Neural progenitor cell (in vitro differentiated cells): Measurements from ENCODE around the gene SLAMF6. TPM values are rescaled to one million over a fixed set of nuclear protein-coding genes. Genes with fewer than 3 reads are reported as not detected.

ENCODE experiments used
- DNase-seq: peaks from one replicate; pipeline ENCODE4 v3.0.0-alpha.2; 2016; ENCODE audit warnings: low spot score
- H2AFZ ChIP-seq: fragments of 200-600 bp; sonication (generic); replicated peaks from 2 replicates; pipeline ENCODE4 v1.6.1; 2016; ENCODE audit warnings: antibody characterized with exemption
- H3F3A ChIP-seq: fragments of 200-600 bp; sonication (generic); 2 replicates; pipeline ENCODE4 v1.6.1; 2016; ENCODE audit warnings: antibody characterized with exemption, low read depth
- H3K27ac ChIP-seq: fragments of 200-600 bp; sonication (generic); 2 replicates; pipeline ENCODE4 v1.5.1; 2016; ENCODE audit warnings: mild to moderate bottlenecking
- H3K27me3 ChIP-seq: fragments of 200-600 bp; sonication (generic); 2 replicates; pipeline ENCODE4 v1.6.1; 2016; ENCODE audit warnings: mild to moderate bottlenecking, moderate library complexity
- H3K36me3 ChIP-seq: fragments of 200-600 bp; sonication (generic); 2 replicates; pipeline ENCODE4 v1.5.1; 2016
- H3K4me1 ChIP-seq: fragments of 200-600 bp; sonication (generic); 2 replicates; pipeline ENCODE4 v1.6.1; 2016; ENCODE audit warnings: mixed run types
- H3K4me2 ChIP-seq: fragments of 200-600 bp; sonication (generic); 2 replicates; pipeline ENCODE4 v1.6.1; 2016
- H3K4me3 ChIP-seq: fragments of 200-600 bp; sonication (generic); 2 replicates; pipeline ENCODE4 v1.5.1; 2016
- H3K79me2 ChIP-seq: fragments of 200-600 bp; sonication (generic); 2 replicates; pipeline ENCODE4 v1.6.1; 2016; ENCODE audit warnings: low read depth
- H3K9ac ChIP-seq: fragments of 200-600 bp; sonication (generic); 2 replicates; pipeline ENCODE4 v1.6.1; 2016
- H3K9me3 ChIP-seq: fragments of 200-600 bp; sonication (generic); 2 replicates; pipeline ENCODE4 v1.5.1; 2016; ENCODE audit warnings: low read depth
- H4K20me1 ChIP-seq: fragments of 200-600 bp; sonication (generic); 2 replicates; pipeline ENCODE4 v1.6.1; 2016; ENCODE audit warnings: low read depth
- H3K27ac Mint-ChIP-seq: 3 replicates; pipeline ENCODE4 v1.8.0; 2021; ENCODE audit warnings: mixed read lengths
- H3K27me3 Mint-ChIP-seq: 2 replicates; pipeline ENCODE4 v1.8.0; 2022; ENCODE audit warnings: low read depth, mild to moderate bottlenecking, inconsistent platforms, moderate library complexity, mixed read lengths; ENCODE audit not compliant: insufficient read depth
- H3K36me3 Mint-ChIP-seq: 3 replicates; pipeline ENCODE4 v1.8.0; 2021; ENCODE audit warnings: mixed read lengths
- H3K4me1 Mint-ChIP-seq: 3 replicates; pipeline ENCODE4 v1.8.0; 2021; ENCODE audit warnings: mixed read lengths
- H3K4me3 Mint-ChIP-seq: 3 replicates; pipeline ENCODE4 v1.8.0; 2021; ENCODE audit warnings: mild to moderate bottlenecking, moderate library complexity, mixed read lengths
- H3K9me3 Mint-ChIP-seq: 3 replicates; pipeline ENCODE4 v1.8.0; 2020; ENCODE audit warnings: mixed read lengths
- EZH2 ChIP-seq: fragments of 200-600 bp; sonication (generic); IDR thresholded peaks from 2 replicates; pipeline ENCODE4 v1.6.1; 2017; ENCODE audit warnings: antibody characterized with exemption, mild to moderate bottlenecking, moderate library complexity
- EZH2phosphoT487 ChIP-seq: fragments of 200-600 bp; sonication (generic); IDR thresholded peaks from 2 replicates; pipeline ENCODE4 v1.6.1; 2017; ENCODE audit warnings: antibody characterized with exemption
- total RNA-seq: library from RNA; depleted of rRNA; stranded (reverse); fragments of >200 nt; gene quantifications from 2 replicates; pipeline ENCODE4 v1.2.3, GENCODE V29; 2015; ENCODE audit warnings: low replicate concordance
- TF ChIP-seq, protein P1 (sequence below): fragments of 200-600 bp; sonication (generic); IDR thresholded peaks from 2 replicates; pipeline ENCODE4 v1.5.1; 2017; ENCODE audit warnings: antibody characterized with exemption, mild to moderate bottlenecking

The SLAMF6 gene
- total RNA-seq, 1 donor from 2014 or later = not detected

DNA sequence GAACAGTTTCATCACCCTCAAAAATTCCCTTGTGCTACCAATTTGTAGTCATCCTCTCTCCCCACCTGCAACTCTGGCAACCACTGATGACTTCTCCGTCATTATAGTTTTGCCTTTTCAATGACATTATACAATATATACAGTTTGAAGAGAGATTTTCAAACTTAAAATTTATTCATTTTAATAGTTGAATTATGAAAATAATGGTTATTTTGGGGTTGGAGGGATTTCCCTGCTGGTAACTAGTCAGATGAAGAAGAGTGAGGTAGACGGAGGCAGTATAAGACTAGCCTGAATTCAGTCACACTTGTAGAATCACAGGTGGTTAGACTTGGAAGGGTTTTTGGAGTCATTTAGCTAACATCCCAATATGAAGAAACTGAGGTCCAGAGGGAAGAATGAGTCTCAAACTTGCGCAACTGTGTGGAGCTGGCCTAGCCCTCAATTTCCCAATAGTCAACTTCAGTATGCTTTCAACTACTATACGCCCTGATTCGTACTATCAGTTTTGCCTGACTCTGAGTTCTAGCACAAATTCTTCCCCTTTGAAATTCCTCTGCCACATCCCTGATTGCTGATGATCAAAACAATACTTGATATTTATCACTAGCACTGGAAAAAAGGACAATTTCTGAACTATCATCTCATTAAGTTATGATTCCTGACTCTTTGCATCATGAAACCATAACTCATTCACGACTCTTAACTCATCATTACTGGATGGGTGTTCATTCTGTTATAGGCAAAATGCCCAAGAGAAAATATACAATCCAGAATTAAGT lies 68.5 kb downstream of the SLAMF6 start:
- no peak overlapping the region for H2AFZ ChIP-seq
- no peaks in the 10 kb centered on the region for H3F3A ChIP-seq
- no peaks in the 10 kb centered on the region for H4K20me1 ChIP-seq
- Mint-ChIP-seq H3K36me3 (no peaks in the 10 kb centered on the region), H3K9me3 (no peaks in the 10 kb centered on the region), H3K27ac (no peak overlapping the region), H3K4me1 (peaks cover 3% of the 10 kb centered on the region), H3K4me3 (no peak overlapping the region), H3K27me3 (no peaks in the 10 kb centered on the region)
- H3K9me3 ChIP-seq = no peaks in the 10 kb centered on the region
- TF ChIP-seq EZH2phosphoT487 (no peak), EZH2 (no peak)
- TF ChIP-seq, protein P1, sequence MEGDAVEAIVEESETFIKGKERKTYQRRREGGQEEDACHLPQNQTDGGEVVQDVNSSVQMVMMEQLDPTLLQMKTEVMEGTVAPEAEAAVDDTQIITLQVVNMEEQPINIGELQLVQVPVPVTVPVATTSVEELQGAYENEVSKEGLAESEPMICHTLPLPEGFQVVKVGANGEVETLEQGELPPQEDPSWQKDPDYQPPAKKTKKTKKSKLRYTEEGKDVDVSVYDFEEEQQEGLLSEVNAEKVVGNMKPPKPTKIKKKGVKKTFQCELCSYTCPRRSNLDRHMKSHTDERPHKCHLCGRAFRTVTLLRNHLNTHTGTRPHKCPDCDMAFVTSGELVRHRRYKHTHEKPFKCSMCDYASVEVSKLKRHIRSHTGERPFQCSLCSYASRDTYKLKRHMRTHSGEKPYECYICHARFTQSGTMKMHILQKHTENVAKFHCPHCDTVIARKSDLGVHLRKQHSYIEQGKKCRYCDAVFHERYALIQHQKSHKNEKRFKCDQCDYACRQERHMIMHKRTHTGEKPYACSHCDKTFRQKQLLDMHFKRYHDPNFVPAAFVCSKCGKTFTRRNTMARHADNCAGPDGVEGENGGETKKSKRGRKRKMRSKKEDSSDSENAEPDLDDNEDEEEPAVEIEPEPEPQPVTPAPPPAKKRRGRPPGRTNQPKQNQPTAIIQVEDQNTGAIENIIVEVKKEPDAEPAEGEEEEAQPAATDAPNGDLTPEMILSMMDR = no peak
- H3K79me2 ChIP-seq = no peaks in the 10 kb centered on the region
- H3K4me1 ChIP-seq = peaks cover 11% of the 10 kb centered on the region
- no peaks in the 10 kb centered on the region for H3K27me3 ChIP-seq
- H3K4me2 ChIP-seq = no peak overlapping the region
- no peak overlapping the region for H3K4me3 ChIP-seq
- no peak for DNase-seq
- H3K27ac ChIP-seq = no peak overlapping the region
- H3K9ac ChIP-seq = no peak overlapping the region
- no peaks in the 10 kb centered on the region for H3K36me3 ChIP-seq

DNA sequence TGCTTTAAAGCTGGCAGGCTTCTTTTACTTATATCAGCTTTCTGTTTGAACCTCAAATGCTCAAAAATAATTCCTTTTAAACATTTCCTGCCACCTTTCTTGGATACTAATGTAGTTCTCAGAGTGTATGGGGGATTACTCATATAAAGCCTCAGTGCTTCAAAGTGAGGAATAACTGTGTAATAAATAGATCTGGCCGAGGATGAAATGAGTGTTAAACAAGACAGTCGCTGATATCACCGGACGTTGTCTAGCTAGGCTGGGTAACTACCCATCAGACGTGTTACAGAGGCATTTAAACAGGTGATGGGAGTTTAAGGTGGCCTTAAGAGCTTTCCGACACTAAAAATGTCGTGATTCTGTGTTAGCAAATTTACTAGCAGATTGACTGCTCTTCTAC lies 69.6 kb downstream of the SLAMF6 start:
- Mint-ChIP-seq H3K4me3 (no peak overlapping the region), H3K4me1 (no peaks in the 10 kb centered on the region), H3K9me3 (no peaks in the 10 kb centered on the region), H3K27ac (no peak overlapping the region), H3K27me3 (no peaks in the 10 kb centered on the region), H3K36me3 (no peaks in the 10 kb centered on the region)
- DNase-seq = no peak
- Histone ChIP-seq H3K79me2 (no peaks in the 10 kb centered on the region), H3K4me2 (no peak overlapping the region), H3K36me3 (no peaks in the 10 kb centered on the region), H3F3A (no peaks in the 10 kb centered on the region), H3K4me3 (no peak overlapping the region), H2AFZ (no peak overlapping the region), H3K27me3 (no peaks in the 10 kb centered on the region), H4K20me1 (no peaks in the 10 kb centered on the region), H3K4me1 (no peaks in the 10 kb centered on the region), H3K9ac (no peak overlapping the region), H3K27ac (no peak overlapping the region), H3K9me3 (no peaks in the 10 kb centered on the region)
- TF ChIP-seq EZH2 = no peak
- TF ChIP-seq, protein P1 = no peak
- no peak for TF ChIP-seq EZH2phosphoT487

DNA sequence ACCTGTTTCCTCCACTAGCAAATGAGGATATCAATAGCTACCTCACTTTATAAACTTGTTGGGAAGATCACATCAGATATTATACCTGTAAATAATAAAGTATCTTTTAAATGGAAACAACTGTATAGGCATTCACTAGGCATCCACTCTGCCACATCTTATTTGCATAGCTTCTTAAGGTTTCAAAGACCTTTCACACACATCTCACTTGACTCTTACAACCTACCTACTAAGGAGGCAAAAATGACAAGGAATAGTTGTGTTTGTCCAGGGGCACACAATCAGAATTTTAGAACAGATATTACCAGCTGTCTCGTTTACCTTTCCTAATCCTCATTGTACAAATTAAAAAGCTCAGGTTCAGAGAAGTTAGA lies 71.2 kb downstream of the SLAMF6 start:
- Histone ChIP-seq H2AFZ (no peak overlapping the region), H3F3A (no peaks in the 10 kb centered on the region), H3K36me3 (no peaks in the 10 kb centered on the region), H3K9me3 (no peaks in the 10 kb centered on the region), H3K4me3 (no peak overlapping the region), H3K4me2 (no peak overlapping the region), H3K27ac (no peak overlapping the region), H3K4me1 (no peaks in the 10 kb centered on the region), H4K20me1 (no peaks in the 10 kb centered on the region), H3K79me2 (no peaks in the 10 kb centered on the region), H3K9ac (no peak overlapping the region), H3K27me3 (no peaks in the 10 kb centered on the region)
- H3K9me3 Mint-ChIP-seq = no peaks in the 10 kb centered on the region
- no peak overlapping the region for H3K27ac Mint-ChIP-seq
- no peaks in the 10 kb centered on the region for H3K27me3 Mint-ChIP-seq
- no peaks in the 10 kb centered on the region for H3K36me3 Mint-ChIP-seq
- no peak overlapping the region for H3K4me3 Mint-ChIP-seq
- DNase-seq = no peak
- no peaks in the 10 kb centered on the region for H3K4me1 Mint-ChIP-seq
- no peak for TF ChIP-seq EZH2

DNA sequence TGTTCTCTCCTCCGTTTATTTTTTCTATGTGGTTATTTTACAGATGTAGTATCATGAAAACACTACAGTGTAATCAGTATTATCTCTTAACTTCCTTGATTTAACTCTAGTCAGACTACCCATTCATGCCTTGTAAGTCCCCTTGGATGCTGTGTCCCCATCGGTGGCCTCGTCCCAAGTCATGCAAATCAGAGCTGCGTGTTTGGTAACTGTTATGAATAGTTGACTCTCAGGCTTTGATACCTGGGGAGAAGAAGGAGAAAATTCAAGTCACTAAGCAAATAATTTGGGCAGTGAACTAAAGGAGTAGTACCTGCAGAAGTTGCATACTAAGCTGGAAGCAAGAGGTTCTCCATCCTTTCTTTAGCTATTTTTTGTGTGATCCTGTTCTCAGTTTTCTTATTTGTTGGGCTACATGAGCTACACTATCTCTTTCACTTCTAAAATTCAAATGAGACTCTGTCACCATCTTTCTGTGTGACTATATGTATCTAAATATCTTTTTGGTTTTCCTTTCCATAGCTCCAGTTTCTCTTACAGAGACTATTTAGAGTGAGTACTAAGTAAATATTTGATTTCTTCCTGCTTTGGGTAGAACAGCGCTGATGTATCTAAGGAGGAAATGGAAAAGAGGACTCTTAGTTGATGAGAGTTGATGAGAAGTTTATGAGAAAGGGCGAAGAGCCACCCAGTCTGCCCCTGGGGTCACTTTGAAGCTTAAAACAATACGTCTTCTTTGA lies 71.8 kb downstream of the SLAMF6 start:
- no peaks in the 10 kb centered on the region for H3K4me1 ChIP-seq
- TF ChIP-seq EZH2phosphoT487 (no peak), EZH2 (no peak)
- TF ChIP-seq, protein P1 = no peak
- no peaks in the 10 kb centered on the region for H3K27me3 ChIP-seq
- no peaks in the 10 kb centered on the region for H3K36me3 ChIP-seq
- no peaks in the 10 kb centered on the region for H3K79me2 ChIP-seq
- H2AFZ ChIP-seq = peak overlapping the region; percentile 72
- no peak for DNase-seq
- no peak overlapping the region for H3K4me3 Mint-ChIP-seq
- no peaks in the 10 kb centered on the region for H3K4me1 Mint-ChIP-seq
- H3K27ac Mint-ChIP-seq = no peak overlapping the region
- H4K20me1 ChIP-seq = no peaks in the 10 kb centered on the region
- no peaks in the 10 kb centered on the region for H3K9me3 Mint-ChIP-seq
- H3K9ac ChIP-seq = no peak overlapping the region
- no peak overlapping the region for H3K4me3 ChIP-seq
- H3K36me3 Mint-ChIP-seq = no peaks in the 10 kb centered on the region
- H3K9me3 ChIP-seq = no peaks in the 10 kb centered on the region
- no peaks in the 10 kb centered on the region for H3F3A ChIP-seq
- no peak overlapping the region for H3K27ac ChIP-seq
- no peak overlapping the region for H3K4me2 ChIP-seq
- no peaks in the 10 kb centered on the region for H3K27me3 Mint-ChIP-seq
